Endothelial cell of umbilical vein (primary cell): ENCODE measurements around the gene MGAT5B.

Source experiments
- EZH2 ChIP-seq: IDR thresholded peaks from 2 replicates; pipeline ENCODE4 v1.6.1; 2012; ENCODE audit warnings: borderline replicate concordance, low read depth, mild to moderate bottlenecking, moderate library complexity, low read length, inconsistent platforms; ENCODE audit not compliant: severe bottlenecking
- JUN ChIP-seq: IDR thresholded peaks from 2 replicates; pipeline ENCODE4 v1.6.1; 2011; ENCODE audit warnings: borderline replicate concordance, low read depth; ENCODE audit not compliant: insufficient read length, insufficient read depth
- MAX ChIP-seq: IDR thresholded peaks from 2 replicates; pipeline ENCODE4 v1.6.1; 2011; ENCODE audit not compliant: insufficient read depth, insufficient read length
- MYC ChIP-seq: IDR thresholded peaks from one replicate; pipeline ENCODE4 v1.6.1; 2011; ENCODE audit warnings: mild to moderate bottlenecking, low read depth, low read length
- POLR2A ChIP-seq: IDR thresholded peaks from 2 replicates; pipeline ENCODE4 v1.6.1; 2012; ENCODE audit warnings: low read depth, mild to moderate bottlenecking, control low read depth, low read length
- POLR2AphosphoS5 ChIP-seq: IDR thresholded peaks from 2 replicates; pipeline ENCODE4 v1.6.1; 2012; ENCODE audit warnings: low read depth, mild to moderate bottlenecking, control low read depth, low read length, moderate library complexity; ENCODE audit not compliant: insufficient read depth
- TF ChIP-seq, protein P1 (sequence below), 2 donors: IDR thresholded peaks; 1 replicate in 1 of 2; 2 replicates in 1 of 2; pipeline ENCODE4 v1.5.1; 2011; ENCODE audit warnings: low read length in 2 of 2, mild to moderate bottlenecking in 2 of 2, moderate library complexity in 2 of 2, control low read depth in 1 of 2, inconsistent platforms in 1 of 2, low read depth in 1 of 2; ENCODE audit not compliant: insufficient read depth in 1 of 2; ENCODE audit errors: extremely low read depth in 1 of 2

DNA sequence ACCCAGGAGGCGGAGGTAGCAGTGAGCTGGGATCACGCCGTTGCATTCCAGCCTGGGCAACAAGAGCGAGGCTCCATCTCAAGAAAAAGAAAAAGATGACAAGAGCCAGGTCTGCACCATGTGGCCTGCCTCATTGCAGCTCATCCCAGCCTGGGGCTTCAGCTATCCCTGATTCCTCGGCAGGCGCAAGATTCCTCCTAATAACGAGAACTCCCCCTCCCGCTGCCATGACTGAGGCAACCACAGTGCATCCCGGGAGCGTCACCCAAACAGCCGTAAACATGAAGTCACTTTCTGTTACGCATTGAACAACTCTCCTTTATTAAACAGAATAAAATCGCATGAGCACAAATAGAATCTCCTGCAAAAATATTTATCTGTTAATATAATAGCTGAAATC lies 120.6 kb downstream of the MGAT5B start:
- TF ChIP-seq, protein P1, sequence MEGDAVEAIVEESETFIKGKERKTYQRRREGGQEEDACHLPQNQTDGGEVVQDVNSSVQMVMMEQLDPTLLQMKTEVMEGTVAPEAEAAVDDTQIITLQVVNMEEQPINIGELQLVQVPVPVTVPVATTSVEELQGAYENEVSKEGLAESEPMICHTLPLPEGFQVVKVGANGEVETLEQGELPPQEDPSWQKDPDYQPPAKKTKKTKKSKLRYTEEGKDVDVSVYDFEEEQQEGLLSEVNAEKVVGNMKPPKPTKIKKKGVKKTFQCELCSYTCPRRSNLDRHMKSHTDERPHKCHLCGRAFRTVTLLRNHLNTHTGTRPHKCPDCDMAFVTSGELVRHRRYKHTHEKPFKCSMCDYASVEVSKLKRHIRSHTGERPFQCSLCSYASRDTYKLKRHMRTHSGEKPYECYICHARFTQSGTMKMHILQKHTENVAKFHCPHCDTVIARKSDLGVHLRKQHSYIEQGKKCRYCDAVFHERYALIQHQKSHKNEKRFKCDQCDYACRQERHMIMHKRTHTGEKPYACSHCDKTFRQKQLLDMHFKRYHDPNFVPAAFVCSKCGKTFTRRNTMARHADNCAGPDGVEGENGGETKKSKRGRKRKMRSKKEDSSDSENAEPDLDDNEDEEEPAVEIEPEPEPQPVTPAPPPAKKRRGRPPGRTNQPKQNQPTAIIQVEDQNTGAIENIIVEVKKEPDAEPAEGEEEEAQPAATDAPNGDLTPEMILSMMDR (IDR thresholded peaks at IDR 0.05; ENCODE audit: extremely low read depth in 1 of 2, insufficient read depth in 1 of 2, low read depth in 1 of 2, low read length in 2 of 2), result no peak
- TF ChIP-seq POLR2AphosphoS5 (no peak), POLR2A (no peak), EZH2 (no peak), MYC (no peak), MAX (no peak), JUN (no peak)
